Glutamatergic neuron (in vitro differentiated cells): ENCODE data around the gene PEX5L. TPM values are rescaled to one million over a fixed set of nuclear protein-coding genes. Genes with fewer than 3 reads are reported as not detected.
A peak's percentile ranks its signal among the peaks of the same experiment; 100 is the strongest.

Experiments
- DNase-seq: peaks from one replicate; pipeline ENCODE4 v3.0.0; 2022
- H3K27ac Mint-ChIP-seq: one replicate; pipeline ENCODE4 v1.8.0; 2020; ENCODE audit warnings: mild to moderate bottlenecking, mixed read lengths, inconsistent platforms; ENCODE audit not compliant: unreplicated experiment
- H3K27me3 Mint-ChIP-seq: one replicate; pipeline ENCODE4 v1.8.0; 2020; ENCODE audit warnings: mild to moderate bottlenecking, moderate library complexity, mixed read lengths, inconsistent platforms; ENCODE audit not compliant: unreplicated experiment
- H3K36me3 Mint-ChIP-seq: one replicate; pipeline ENCODE4 v1.8.0; 2020; ENCODE audit warnings: mild to moderate bottlenecking, mixed read lengths, inconsistent platforms; ENCODE audit not compliant: unreplicated experiment
- H3K4me1 Mint-ChIP-seq: one replicate; pipeline ENCODE4 v1.8.0; 2020; ENCODE audit warnings: mild to moderate bottlenecking, low read depth, mixed read lengths, inconsistent platforms; ENCODE audit not compliant: unreplicated experiment
- H3K4me3 Mint-ChIP-seq: one replicate; pipeline ENCODE4 v1.8.0; 2020; ENCODE audit warnings: mild to moderate bottlenecking, mixed read lengths, inconsistent platforms; ENCODE audit not compliant: unreplicated experiment
- H3K9me3 Mint-ChIP-seq: one replicate; pipeline ENCODE4 v1.8.0; 2020; ENCODE audit warnings: mild to moderate bottlenecking, moderate library complexity, mixed read lengths, inconsistent platforms; ENCODE audit not compliant: unreplicated experiment
- CTCF ChIP-seq: fragments of 200-600 bp; sonication (generic); IDR thresholded peaks from one replicate; pipeline ENCODE4 v1.5.0; 2021; ENCODE audit not compliant: partially characterized antibody, unreplicated experiment
- total RNA-seq: library from RNA; stranded (reverse); fragmentation: NEBNext Ultra II Directional; extraction: Animal tissue kit (Norgen Biotek cat#: 25700); gene quantifications from one replicate; pipeline ENCODE4 v1.2.1, GENCODE V29; 2021; ENCODE audit not compliant: unreplicated experiment

The PEX5L gene
- total RNA-seq, 1 donor from 2014 or later: 41.0 TPM

GRCh38 chr3:179929091-179929529, 107.6 kb downstream of the PEX5L start:
- no peaks in the 10 kb centered on the region for H3K9me3 Mint-ChIP-seq
- peaks cover 46% of the 10 kb centered on the region for H3K4me1 Mint-ChIP-seq
- peak; percentile 85 for TF ChIP-seq CTCF
- peak overlapping the region; percentile 95 for H3K27ac Mint-ChIP-seq
- H3K36me3 Mint-ChIP-seq: no peaks in the 10 kb centered on the region
- peak overlapping the region; percentile 69 for H3K4me3 Mint-ChIP-seq
- peaks cover 1% of the 10 kb centered on the region for H3K27me3 Mint-ChIP-seq
- DNase-seq: peak; percentile 78

- peaks cover 43% of the 10 kb centered on the region for H3K4me1 Mint-ChIP-seq
Measured at GRCh38 chr3:179927191-179927590, 109.5 kb downstream of the PEX5L start.

GRCh38 chr3:179921951-179922350, 114.8 kb downstream of the PEX5L start:
- Mint-ChIP-seq H3K9me3 (peaks cover 2% of the 10 kb centered on the region), H3K27ac (peak overlapping the region; percentile 30), H3K4me3 (no peak overlapping the region), H3K36me3 (no peaks in the 10 kb centered on the region), H3K27me3 (no peaks in the 10 kb centered on the region), H3K4me1 (peaks cover 29% of the 10 kb centered on the region)
- DNase-seq: no peak
- no peak for TF ChIP-seq CTCF

More at GRCh38 chr3:179927191-179927590, 109.5 kb downstream of the PEX5L start:
- Mint-ChIP-seq H3K4me3 (no peak overlapping the region), H3K36me3 (no peaks in the 10 kb centered on the region), H3K27me3 (peaks cover 1% of the 10 kb centered on the region), H3K9me3 (no peaks in the 10 kb centered on the region), H3K27ac (peak overlapping the region; percentile 77)
- no peak for DNase-seq
- no peak for TF ChIP-seq CTCF

GRCh38 chr3:179921500-179921899, 115.2 kb downstream of the PEX5L start:
- H3K4me1 Mint-ChIP-seq: peaks cover 28% of the 10 kb centered on the region
- no peaks in the 10 kb centered on the region for H3K27me3 Mint-ChIP-seq
- no peaks in the 10 kb centered on the region for H3K36me3 Mint-ChIP-seq
- H3K27ac Mint-ChIP-seq: peak overlapping the region; percentile 30
- peaks cover 2% of the 10 kb centered on the region for H3K9me3 Mint-ChIP-seq
- TF ChIP-seq CTCF: no peak
- no peak for DNase-seq
- H3K4me3 Mint-ChIP-seq: no peak overlapping the region

GRCh38 chr3:179907784-179908482, 128.8 kb downstream of the PEX5L start:
- H3K27me3 Mint-ChIP-seq: no peaks in the 10 kb centered on the region
- no peak overlapping the region for H3K27ac Mint-ChIP-seq
- H3K9me3 Mint-ChIP-seq: no peaks in the 10 kb centered on the region
- no peaks in the 10 kb centered on the region for H3K36me3 Mint-ChIP-seq
- DNase-seq: no peak
- no peak for TF ChIP-seq CTCF
- H3K4me3 Mint-ChIP-seq: no peak overlapping the region
- H3K4me1 Mint-ChIP-seq: no peaks in the 10 kb centered on the region
